ENCODE data around the gene TREML1.

Gene TREML1

DNA sequence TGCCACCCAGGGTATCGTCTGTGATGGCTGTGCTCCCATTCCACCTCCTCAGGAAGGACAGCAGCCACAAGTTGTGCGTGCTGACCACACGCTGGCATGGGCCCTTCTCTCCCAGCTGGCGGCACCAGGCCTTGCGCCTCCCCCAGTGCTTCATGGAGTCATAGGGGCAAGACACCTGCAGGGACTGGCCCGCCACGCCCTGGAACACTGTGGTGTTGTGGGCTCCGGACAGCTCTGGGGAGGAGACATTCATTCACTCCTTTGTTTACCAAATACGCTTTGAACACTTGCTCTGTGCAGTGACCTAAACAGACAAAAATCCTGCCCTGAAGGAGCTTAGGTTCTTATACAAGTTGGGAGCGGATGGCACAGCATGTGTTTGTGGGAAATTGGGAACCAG lies 7.2 kb upstream of the TREML1 start:
- in situ Hi-C loops (cut with HindIII; ENCODE audit: low pct_ligation_motif_present, low sequenced_read_pairs), result no loop called here

DNA sequence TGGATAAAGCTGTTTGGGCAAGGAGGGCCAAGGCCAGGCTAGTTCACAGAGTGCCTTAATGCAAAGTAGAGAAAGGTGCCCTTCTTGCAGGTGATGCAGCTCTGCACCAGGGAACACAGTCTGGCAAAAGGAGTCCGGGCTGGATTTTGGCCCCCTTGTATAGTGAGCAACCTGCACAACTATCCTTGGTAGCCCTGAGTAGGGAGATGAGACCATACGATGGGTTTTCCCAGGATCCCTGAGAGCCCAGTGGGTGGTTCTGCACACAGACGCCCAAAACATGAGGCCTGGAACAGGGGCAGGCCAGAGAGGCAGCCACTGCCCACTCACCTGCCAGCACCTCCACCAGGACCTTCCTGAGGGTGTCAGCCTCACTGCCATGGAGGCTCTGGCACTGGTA lies 6.8 kb upstream of the TREML1 start:
- TF ChIP-seq, protein P1, sequence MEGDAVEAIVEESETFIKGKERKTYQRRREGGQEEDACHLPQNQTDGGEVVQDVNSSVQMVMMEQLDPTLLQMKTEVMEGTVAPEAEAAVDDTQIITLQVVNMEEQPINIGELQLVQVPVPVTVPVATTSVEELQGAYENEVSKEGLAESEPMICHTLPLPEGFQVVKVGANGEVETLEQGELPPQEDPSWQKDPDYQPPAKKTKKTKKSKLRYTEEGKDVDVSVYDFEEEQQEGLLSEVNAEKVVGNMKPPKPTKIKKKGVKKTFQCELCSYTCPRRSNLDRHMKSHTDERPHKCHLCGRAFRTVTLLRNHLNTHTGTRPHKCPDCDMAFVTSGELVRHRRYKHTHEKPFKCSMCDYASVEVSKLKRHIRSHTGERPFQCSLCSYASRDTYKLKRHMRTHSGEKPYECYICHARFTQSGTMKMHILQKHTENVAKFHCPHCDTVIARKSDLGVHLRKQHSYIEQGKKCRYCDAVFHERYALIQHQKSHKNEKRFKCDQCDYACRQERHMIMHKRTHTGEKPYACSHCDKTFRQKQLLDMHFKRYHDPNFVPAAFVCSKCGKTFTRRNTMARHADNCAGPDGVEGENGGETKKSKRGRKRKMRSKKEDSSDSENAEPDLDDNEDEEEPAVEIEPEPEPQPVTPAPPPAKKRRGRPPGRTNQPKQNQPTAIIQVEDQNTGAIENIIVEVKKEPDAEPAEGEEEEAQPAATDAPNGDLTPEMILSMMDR (IDR thresholded peaks at IDR 0.05; ENCODE audit: low read depth, low read length, missing control alignments), result no peak
- H3K27ac ChIP-seq, result no peak overlapping the region
- no peaks in the 10 kb centered on the region for H3K27me3 ChIP-seq (replicated peaks)
- no peak overlapping the region for H3K4me3 ChIP-seq (ENCODE audit: low read depth, low read length)
- DNase-seq, result no peak
- H3K36me3 ChIP-seq (replicated peaks), result no peaks in the 10 kb centered on the region
- in situ Hi-C loops (cut with HindIII; ENCODE audit: low pct_ligation_motif_present, low sequenced_read_pairs), result no loop called here

More for the DNA sequence above, 7.2 kb upstream of the TREML1 start:
- no peak overlapping the region for H3K4me3 ChIP-seq (ENCODE audit: low read depth, low read length)
- no peak for DNase-seq
- no peak overlapping the region for H3K27ac ChIP-seq
- H3K27me3 ChIP-seq (replicated peaks), result no peaks in the 10 kb centered on the region
- no peaks in the 10 kb centered on the region for H3K36me3 ChIP-seq (replicated peaks)
- TF ChIP-seq, protein P1 (IDR thresholded peaks at IDR 0.05; ENCODE audit: low read depth, low read length, missing control alignments), result no peak

DNA sequence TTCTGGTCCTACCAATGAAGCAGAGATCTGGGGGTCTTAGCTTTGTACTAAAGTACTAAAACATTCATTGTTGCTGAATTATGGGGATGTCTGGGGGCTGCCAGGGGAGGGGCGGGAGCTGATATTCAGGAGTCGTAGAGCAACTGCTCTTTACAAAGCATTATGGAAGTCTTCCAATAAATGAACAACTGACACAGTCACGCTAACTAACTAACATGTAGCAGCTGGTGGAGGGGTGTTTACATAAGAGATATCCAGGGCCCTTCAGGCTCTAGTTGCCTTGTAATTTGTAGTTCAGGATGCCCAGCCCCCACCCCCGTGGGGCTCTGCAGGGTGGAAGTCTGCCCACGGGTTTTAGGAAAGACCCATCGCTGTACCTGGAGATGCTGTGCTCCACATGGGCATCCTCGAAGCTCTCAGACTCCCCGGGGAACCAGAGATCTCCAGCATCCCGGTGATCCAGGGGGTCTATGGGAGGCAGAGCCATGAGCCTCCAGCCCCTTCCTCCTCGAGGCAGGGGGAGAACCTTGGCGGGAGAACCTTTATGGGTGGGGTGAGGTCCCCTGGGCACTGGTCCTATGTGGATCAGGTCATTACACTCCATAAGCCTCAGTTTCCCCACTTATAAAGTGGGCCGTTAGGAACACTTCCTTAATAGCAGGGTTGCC lies 5.4 kb upstream of the TREML1 start:
- Histone ChIP-seq H3K36me3 (replicated peaks) (no peaks in the 10 kb centered on the region), H3K4me3 (ENCODE audit: low read depth, low read length) (no peak overlapping the region), H3K27ac (no peak overlapping the region), H3K27me3 (replicated peaks) (no peaks in the 10 kb centered on the region)
- in situ Hi-C loops (cut with HindIII; ENCODE audit: low pct_ligation_motif_present, low sequenced_read_pairs), result no loop called here
- TF ChIP-seq, protein P1 (IDR thresholded peaks at IDR 0.05; ENCODE audit: low read depth, low read length, missing control alignments), result no peak
- no peak for DNase-seq

DNA sequence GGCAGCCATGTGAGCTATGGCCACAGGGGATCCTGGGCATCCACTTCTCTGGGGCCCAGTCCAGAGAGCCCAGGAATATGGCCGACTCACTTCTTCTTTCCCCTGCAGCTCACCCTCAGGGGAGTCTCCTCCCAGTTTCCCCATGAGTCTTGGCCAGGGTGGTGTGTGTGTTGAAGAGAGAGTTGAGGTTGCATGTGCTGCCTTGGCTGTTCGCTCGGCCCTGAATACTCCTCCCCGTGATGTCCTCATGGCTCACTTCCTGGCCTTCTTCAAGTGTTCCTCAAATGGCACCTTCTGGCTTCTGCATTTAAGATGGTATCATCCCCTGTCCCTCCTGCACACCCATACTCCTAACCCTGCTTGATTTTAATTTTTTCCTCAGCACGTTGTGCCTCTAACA lies 3.2 kb upstream of the TREML1 start:
- Histone ChIP-seq H3K27ac (no peak overlapping the region), H3K4me3 (ENCODE audit: low read depth, low read length) (no peak overlapping the region), H3K27me3 (replicated peaks) (no peaks in the 10 kb centered on the region), H3K36me3 (replicated peaks) (no peaks in the 10 kb centered on the region)
- in situ Hi-C loops (cut with HindIII; ENCODE audit: low pct_ligation_motif_present, low sequenced_read_pairs), result no loop called here
- TF ChIP-seq, protein P1 (IDR thresholded peaks at IDR 0.05; ENCODE audit: low read depth, low read length, missing control alignments), result no peak
- DNase-seq, result no peak

DNA sequence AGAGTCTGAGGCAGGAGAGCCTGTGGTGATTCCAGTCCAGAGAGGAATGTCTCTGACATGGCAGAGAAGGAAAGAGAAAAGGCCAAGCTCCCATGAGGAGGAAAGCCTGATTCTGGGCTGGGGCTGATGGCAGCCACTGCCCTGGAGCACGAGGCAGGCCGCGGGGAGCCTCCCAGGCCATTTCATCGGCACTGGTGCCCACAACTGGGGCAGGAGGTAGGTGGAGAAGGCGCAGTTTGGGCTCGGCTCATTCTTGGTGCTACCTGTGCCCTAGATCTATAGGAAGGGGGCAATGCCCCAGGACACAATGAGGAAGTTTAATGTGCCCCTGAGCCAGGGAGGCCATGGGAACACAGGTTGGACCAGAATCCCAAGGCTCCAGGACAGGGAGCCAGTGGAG lies 2.6 kb upstream of the TREML1 start:
- Histone ChIP-seq H3K36me3 (replicated peaks) (no peaks in the 10 kb centered on the region), H3K27ac (no peak overlapping the region), H3K27me3 (replicated peaks) (no peaks in the 10 kb centered on the region), H3K4me3 (ENCODE audit: low read depth, low read length) (no peak overlapping the region)
- DNase-seq, result no peak
- TF ChIP-seq, protein P1 (IDR thresholded peaks at IDR 0.05; ENCODE audit: low read depth, low read length, missing control alignments), result no peak
- in situ Hi-C loops (cut with HindIII; ENCODE audit: low pct_ligation_motif_present, low sequenced_read_pairs), result no loop called here

DNA sequence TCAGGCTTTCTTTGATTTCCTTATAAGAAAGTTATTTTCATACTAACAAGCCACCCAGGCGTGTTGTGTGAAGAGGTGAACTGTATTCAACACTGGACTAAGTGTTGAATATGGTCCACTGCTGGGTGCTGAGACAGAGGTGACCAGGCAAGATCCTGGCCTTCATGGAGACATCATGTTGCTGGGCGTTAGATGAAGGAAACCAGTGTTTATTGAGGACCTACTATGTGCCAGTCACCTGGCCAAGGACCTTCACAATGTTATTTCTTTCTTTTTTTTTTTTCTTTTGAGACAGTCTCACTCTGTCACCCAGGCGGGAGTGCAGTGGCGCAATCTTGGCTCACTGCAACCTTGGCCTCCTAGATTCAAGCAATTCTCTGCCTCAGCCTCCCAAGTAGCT lies 1.9 kb upstream of the TREML1 start:
- H3K27me3 ChIP-seq (replicated peaks), result no peaks in the 10 kb centered on the region
- H3K36me3 ChIP-seq (replicated peaks), result no peaks in the 10 kb centered on the region
- DNase-seq, result no peak
- H3K4me3 ChIP-seq (ENCODE audit: low read depth, low read length), result no peak overlapping the region
- in situ Hi-C loops (cut with HindIII; ENCODE audit: low pct_ligation_motif_present, low sequenced_read_pairs), result no loop called here
- H3K27ac ChIP-seq, result no peak overlapping the region
- TF ChIP-seq, protein P1 (IDR thresholded peaks at IDR 0.05; ENCODE audit: low read depth, low read length, missing control alignments), result no peak
